K562 treated with DMSO at 1 percent for 12 hours (cell line): ENCODE measurements around the gene IFT88. TPM values are rescaled to one million over a fixed set of nuclear protein-coding genes. Genes with fewer than 3 reads are reported as not detected.

Source experiments
- total RNA-seq: library from RNA; unstranded; fragments of 300-600 nt; gene quantifications from 2 replicates; pipeline ENCODE4 v1.2.3, GENCODE V29; 2022; ENCODE audit not compliant: insufficient read depth

Gene IFT88
- 2.0 and 4.1 TPM in 2 replicates for total RNA-seq

GRCh38 chr13:20566898-20567874, at the start of gene IFT88:
TSS of gene IFT88 (plus strand) at chr13:20567157. CDS start at chr13:20574386, 7,229 bp downstream.

GRCh38 chr13:20525601-20526544, 41.1 kb upstream of the IFT88 start, which contains the start of gene CRYL1:
TSS of gene CRYL1 (minus strand) at chr13:20525857. CDS start at chr13:20525794, 63 bp downstream.

GRCh38 chr13:20702915-20703779, 136.2 kb downstream of the IFT88 start, which contains the start of gene IL17D:
TSS of gene IL17D (plus strand) at chr13:20703699. CDS start at chr13:20704002, 303 bp downstream.

Other genes starting within 250 kb of the IFT88 start
- 18.1 and 20.8 TPM in 2 replicates for gene CRYL1, start 41.3 kb upstream of the IFT88 start, total RNA-seq
- 0.90 TPM in 1 of 2 replicates, not detected in the other for gene IL17D, start 136.5 kb downstream of the IFT88 start, total RNA-seq
- 2.4 TPM in 2 replicates for gene EEF1AKMT1, start 206.8 kb downstream of the IFT88 start, total RNA-seq